NCI-H187 treated with DMSO at 0.1 percent for 48 hours (cell line): ENCODE data around the gene LMX1B.
"Not testable (repeated sequence)": the region's sequence is repeated elsewhere in the genome, so short reads cannot be mapped to it uniquely, and the experiment has no call there.

Experiments
- DNase-seq: peaks from one replicate; lab custom pipeline; 2025; lab: John Stamatoyannopoulos, UW

The LMX1B gene

DNA sequence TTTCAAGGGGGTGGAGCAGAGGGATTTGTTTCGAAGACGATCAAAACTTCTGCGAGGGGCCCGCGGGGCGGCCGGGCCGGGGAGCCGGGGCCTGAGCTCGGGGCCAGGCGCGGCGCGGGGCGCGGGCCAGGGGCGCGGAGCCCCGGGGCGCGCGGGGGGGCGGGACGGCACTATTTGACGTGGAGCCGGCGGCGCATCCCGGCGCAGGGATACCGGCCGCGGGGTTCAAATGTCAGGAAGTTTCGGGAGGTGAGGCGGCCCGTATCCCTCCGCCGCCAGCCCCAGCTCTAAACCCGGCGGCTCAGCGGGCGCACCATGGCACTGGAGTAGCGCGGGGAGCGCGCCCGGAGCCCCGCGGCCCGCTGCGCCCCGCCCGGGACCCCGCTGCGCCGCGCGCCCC is at the start of gene LMX1B:
TSS of gene LMX1B (plus strand) at position 278 of the 400 bp plus-strand sequence. CDS start 522 bp downstream, outside the sequence.
- no peak for DNase-seq

DNA sequence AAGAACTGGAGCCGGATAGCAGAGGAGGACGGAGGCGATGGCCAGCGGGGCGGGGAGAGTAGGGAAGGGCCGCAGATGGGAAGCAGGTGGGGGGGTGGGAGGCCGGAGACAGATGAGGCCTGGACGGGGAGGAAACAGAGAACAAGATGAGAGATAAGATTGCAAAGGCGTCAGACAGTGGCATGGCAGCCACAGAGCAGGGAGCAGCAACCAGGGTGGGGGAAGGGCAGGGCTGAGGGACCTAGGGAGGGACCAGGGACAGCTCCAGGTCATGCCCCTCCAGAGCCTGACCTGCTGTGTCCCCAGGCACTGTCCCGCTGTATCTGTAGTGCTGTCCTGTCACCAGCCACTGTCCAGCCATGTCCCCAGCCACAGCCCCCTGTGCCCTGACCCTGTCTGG is 49.6 kb upstream of the LMX1B start:
- no peak for DNase-seq

DNA sequence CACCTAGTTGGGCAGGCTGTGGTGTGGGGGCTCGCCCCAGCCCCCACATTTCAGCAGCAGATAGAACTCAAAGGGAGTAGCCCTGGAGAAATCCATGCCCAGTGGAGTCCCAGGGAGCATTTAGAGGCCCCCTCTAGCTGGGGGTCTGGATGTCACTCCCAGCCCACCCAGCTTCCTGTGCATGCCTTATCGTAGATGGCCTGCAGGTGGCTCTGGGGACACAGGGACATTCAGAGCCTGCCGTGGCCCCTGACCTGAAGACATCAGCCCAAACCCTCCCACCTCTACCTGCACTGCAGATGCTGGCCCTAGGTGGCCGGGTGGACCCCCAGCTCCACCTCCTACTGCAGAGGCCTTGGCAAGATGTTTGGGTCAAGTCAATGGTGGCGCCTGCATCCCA is 49.0 kb upstream of the LMX1B start:
- no peak for DNase-seq

DNA sequence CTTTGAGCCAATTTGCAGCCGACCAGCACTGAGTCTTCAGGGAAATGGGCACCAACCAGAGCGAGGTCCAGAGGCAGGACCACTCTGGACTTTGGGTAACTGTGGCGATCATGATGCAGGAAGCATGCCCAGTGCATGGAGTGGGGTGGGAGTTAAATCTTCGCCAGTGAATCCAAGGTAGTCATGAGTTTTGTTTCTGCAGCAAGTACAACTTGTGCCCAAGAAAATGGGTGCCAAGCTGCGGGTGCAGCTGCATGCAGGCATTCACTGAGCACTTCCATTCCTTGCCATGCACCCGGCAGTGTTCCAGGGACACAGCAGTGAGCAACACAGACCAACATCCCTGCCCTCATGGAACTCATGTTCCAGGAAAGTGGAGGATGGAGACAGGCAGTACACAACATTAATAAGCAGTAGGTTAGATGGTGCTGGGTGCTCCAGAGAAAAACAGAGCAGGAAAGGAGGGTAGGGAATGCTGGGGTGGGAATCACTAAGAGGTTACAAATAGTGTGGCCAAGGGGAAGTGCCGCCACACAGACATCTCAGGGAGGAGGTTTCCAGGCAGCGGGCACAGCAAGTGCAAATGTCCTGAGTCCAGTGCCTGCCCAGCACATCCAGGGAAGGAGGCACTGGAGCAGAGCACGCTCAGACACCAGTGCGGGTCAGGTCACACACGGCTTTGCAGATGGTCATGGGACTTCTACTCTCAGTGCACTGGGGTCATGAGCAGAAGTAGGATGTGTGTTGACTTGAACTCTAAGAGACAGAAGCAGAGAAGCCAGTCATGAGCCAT is 48.2 kb upstream of the LMX1B start:
- no peak for DNase-seq

DNA sequence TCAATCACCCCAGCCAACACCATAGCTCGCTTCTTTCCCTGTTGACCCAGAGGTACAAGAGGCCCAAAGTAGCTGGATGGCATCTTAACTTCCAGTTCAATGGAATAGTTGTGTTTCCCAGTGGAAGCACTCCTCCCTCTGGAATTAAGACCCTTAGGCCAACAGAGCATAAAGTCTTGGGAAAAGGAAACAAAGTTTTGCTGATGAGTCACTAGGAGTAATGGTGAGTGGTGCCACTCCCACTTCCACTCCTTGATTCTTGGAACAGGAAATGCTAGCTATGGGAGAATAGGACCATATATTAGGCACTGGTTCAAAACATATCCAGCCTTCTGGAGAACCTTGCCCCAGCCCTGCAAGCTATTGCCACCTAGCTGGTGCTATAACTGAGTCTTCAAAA is 44.7 kb upstream of the LMX1B start:
- DNase-seq: no peak

DNA sequence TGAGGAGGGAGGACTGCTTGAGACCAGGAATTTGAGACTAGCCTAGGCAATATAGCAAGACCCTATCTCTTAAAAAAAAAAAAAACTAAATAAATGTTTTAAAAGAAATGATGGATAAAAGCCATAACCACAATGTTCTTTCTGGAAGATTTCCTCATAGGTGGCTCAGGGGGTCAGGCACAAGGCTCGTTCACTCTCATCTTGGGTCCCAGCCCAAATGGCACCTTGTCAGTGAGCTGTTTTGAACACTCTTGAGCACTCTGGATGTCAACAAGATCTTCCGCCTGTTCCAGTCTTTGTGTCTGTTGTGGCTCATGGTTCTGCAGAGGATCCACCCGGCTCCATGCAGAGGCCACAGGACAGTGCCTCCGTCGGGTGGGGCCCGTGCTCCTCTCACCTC is 35.7 kb upstream of the LMX1B start:
- no peak for DNase-seq

DNA sequence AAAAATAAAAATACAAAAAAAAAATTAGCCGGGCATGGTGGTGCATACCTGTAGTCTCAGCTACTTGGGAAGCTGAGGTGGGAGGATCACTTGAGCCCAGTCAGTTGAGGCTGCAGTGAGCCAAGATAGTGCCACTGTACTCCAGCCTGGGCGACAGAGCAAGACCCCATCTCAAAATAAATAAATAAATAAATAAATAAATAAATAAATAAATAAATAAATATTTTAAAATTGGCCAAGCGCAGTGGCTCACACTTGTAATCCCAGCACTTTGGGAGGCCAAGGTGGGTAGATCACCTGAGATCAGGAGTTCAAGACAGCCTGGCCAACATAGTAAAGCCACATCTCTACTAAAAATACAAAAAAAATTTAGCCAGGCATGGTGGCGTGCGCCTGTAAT is 33.4 kb upstream of the LMX1B start:
- DNase-seq: not testable (repeated sequence)

DNA sequence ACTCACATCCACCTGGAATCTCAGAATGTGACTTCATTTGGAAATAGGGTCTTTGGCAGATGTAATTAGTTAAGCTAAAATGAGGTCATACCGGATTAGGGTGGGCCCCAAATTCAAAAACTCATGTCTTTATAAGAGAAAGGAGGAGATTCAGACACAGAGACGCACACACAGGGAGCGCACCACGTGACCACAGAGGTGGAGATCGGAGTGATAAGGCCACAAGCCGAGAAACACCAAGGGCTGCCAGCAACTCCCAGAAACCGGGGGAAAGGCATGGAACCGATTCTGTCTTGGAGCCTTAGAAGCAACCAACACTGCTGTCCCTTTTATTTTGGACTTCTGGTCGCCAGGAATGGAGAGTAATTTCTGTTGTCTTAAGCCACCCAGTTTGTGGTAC is 31.8 kb upstream of the LMX1B start:
- no peak for DNase-seq

DNA sequence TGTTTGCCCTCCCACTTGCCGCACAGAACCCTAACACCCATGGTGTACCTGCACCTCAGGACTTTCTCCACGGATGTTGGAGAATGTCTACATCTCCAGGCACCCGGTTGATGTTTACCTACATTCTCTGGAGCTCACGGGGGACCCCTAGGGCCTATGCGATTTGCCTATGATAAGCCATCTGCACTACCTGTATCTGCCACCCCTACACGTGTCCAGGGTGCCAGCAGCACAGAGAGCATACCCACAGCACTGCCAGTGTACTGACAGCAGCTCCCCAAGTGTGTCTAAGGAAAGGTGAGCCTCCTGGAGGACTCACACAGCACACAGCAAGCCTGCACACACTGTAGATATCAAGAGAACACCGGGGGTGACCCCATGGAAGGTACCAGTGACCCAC is 31.3 kb upstream of the LMX1B start:
- no peak for DNase-seq

DNA sequence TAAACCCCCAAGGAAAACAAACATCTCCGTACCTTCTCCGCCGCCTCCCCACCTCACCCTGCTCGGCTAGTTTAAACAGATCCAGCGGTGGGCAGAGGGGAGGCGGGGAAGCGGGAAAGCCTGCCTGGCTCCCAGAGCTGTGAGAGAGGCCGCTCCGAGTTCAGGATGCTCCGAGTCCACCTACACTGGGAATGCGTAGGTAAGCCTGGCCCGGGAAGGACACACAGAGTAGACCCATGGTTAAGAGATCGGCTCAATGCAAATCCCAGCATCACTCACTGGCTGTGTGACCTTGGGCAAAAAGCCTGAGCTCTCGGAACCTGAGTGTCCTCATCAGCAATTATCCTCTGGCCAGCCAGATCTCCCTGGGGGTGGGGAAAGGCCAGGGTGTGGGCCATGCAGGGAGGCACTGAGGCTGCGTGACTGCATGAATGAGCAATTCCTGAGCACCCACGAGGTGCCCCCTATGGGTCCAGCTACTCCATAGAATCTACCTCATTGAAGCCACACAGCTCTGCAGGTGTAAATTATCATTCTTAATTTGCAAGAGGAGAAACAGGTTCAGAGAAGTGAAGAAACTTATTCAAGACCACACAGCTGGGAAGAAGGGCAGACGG is 30.5 kb upstream of the LMX1B start:
- DNase-seq: no peak

DNA sequence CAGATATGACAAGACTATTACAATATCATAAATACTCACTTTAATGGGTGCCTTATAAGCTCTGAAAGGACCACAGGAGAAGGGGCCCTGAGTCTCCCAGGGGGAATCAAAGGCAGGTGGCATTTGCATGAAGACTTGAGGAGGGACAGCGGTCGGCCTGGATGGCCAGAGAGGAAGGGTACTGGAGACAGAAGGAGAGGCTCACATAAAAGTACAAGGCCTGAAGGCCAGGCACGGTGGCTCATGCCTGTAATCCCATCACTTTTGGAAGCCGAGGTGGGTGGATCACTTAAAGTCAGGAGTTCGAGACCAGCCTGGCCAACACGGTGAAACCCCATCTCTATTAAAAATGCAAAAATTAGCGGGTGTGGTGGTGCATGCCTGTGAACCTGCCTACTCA is 29.1 kb upstream of the LMX1B start:
- DNase-seq: no peak

DNA sequence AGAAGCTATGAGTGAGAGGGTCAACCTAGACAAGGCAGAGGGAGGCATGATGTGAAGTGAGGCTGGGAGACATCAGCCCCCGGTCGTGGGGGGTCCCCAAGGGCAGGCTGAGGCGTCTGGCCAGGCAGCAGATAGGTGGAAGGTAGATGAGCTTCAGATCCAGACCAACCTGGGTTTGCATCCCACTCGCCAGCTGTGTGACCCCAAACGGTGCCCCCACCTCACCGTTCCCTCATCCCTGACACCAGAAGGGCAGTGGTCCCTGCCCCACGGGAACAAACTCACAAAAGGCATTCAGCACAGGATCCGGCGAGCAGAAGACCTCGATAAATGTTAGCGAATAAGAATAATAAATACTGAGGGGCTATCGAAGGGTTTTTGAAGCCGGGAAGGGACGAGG is 27.5 kb upstream of the LMX1B start:
- DNase-seq: no peak

DNA sequence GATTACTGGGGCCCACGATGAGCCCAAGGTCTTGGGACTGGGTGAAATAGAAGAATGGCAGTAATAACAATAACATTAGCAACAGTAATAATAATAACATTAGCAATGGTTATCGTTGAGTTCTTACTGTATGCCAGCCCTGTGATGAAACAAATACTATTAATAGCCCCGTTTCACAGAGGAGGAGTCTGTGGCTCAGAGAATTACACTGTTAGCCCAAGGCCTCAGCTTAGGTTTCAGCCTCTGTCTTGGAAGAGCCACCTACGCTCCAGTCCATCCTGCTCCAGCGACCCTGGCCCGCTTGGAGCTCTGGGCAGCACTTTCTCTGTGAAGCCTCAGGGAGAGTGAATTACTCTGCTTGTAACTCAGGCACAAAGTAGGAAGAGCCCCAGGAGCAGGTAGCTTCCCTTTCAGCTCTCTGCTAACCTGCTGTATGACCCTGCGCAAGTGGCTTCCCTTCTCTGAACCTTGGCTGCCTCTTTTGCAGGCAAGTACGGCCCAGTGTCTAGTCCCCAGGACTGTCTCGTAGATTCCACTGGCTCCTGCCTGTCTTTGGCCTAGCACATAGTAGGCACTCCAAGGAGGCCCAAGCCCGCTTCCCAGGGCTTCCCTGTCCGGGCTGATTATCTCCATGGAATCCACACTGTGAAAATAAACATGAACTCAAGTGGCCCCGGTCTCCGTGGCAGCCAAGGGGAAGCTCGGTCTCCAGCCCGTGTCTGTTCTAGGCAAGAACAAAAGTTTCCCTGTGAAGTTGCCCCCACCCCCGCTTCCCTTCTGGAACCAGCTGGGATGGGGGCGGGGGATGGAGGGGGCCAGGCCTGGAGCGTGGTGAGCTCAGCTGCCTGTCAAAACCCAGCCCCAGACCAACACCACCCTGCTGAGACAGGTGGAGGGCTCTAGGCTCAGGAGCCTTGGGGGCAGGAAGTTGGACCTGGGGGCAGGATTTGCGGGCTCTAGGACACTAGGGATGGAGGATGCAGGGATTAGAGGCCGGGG is 26.2 kb upstream of the LMX1B start:
- no peak for DNase-seq

DNA sequence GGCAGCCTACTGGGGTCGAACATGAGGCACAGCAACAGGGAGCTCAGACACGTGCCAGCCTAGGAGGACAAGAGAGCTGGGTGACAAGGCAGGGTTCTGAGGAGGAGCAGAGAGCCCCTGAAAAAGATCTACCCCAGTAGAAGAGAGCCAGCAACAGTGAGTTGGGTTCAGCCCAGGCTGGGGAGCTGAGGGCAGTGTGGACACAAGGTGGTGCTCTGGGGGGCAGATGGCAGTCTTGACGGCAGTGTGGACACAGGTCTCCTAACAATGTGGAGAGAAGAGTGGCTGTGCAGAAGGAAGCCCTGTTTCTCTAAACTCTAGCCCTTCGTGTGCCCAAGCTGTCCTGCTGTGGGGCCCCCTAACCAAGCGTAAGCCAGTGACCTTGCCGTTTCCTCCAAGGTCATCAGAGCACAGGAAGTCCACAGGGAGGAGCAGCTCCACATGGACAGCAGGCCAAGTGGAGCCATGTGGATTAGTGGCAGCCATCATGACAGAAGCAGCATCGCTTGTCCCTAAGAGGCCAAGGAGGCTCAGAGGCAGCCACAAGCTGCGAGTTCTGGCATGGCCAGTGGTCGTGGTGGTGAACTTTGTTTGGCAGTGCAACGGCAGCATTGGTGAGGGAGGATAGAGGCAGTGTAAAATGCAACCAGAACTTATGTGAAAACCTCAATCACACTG is 25.1 kb upstream of the LMX1B start:
- no peak for DNase-seq

DNA sequence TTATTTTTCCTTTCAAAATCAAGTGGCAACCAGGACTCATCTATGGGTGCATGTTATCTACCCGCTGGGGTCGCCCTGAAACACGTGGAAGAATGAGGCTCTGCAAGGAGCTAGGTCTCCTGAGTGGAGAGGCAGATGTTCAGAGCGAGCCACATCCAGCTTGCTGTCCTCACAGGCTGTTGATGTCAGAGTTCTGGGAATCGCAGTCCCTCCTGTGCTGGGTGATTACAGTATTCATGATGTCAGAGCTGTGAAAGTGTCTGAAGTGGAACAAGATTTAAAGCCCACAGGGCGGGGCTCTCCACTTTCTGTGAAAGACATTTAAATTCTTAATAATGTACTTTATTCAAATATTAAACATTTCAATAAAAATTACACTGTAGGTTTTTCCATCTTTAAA is 24.4 kb upstream of the LMX1B start:
- DNase-seq: no peak

DNA sequence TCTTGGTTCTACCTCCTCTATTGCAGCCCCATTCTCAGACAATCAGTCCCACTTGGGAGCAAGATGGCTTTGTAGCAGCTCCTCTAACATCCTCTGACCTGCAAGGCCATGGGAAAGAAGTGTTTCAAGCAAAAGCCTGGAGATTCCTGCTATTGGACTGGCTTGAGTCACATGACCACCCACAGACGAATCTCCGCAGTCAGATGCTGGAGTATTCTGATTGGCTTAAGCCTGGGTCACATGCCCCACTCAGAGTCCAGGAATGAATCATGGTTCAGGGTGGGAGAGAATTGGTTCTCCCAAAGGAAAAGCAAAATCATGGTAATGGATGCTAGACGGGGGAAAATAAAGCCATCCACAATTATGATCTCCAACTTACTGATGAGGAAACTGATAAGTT is 22.6 kb upstream of the LMX1B start:
- DNase-seq: no peak

DNA sequence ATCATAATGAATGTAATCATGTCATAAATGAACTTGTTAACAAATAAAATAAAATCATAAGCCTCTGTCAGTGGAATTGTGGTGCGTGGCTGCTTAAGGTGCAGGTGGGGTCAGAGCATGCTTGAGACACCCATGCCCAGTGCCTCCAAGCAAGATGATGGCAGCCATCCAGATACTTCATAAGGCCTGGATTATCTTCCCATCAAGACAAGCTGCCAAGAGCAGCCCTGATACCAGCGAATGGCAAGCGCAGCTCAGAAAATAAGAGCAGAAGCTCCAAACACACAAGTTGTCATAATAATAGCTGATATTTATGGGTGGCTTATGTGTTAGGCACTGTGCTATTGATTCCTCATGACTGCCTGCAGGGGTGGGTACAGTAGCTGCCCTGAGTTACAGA is 21.8 kb upstream of the LMX1B start:
- no peak for DNase-seq

DNA sequence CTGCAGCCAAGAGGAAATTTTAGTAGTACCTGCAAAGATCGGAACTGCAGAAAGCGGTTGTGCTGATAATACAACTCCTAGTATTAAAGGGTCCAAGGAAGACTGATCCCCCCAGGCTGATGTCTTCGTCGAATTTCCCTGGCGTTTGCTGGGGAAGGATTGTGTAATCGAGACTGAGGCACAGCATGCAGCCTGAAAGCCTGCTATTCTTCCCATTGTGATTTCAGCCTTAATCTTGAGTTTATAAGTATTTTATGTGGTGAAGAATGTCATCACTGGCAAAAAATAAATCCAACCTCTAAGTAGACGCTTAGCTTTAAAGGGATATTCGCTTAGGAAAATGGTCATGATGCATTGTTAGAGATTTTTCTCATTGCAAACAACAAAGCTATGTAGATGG is 21.3 kb upstream of the LMX1B start:
- DNase-seq: no peak

DNA sequence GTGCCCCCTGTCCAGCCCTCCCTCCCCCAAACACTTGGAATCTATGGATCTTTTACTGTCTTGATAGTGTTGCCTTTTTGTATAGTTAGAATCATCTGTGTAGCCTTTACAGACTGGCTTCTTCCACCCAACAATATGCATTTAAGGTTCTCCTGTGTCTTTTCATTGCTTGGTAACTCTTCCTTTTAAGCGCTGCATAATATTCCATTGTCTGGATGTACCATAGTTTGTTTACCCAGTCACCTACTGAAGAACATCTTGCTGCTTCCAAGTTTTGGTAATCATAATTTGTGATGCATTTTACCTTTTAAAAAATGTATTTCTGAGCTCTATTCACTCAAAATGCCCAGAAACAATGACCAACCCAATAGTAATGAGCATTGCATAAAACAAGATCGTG is 17.7 kb upstream of the LMX1B start:
- no peak for DNase-seq

DNA sequence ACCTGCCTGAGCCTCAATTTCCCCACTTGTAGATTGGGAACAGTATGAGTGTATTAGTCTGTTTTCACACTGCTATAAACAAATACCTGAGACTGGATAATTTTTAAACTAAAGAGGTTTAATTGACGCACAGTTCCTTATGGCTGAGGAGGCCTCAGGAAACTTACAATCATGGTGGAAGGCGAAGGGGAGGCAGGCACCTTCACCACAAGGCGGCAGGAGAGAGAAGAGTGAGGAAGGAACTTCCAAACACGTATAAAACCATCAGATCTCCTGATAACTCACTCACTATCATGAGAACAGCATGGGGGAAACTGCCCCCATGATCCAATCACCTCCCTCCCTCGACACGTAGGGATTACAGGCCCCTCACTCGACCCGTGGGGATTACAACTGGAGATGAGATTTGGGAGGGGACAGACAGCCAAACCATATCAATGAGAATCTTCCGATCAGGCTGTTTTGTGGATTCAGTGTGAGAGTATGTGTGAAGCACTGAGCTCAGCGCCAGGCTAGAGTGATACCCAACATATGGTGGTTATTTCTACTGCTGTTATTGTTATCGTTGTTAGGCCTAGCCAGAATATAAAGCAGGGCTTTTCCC is 14.6 kb upstream of the LMX1B start:
- DNase-seq: no peak
